HAP-1 (cell line): ENCODE measurements around the gene ZMYND8.
"Not testable (repeated sequence)": the region's sequence is repeated elsewhere in the genome, so short reads cannot be mapped to it uniquely, and the experiment has no call there.

Source experiments
- DNase-seq, 2 experiments: peaks; one replicate each; pipeline ENCODE4 v3.0.0-alpha.2; 2016 to 2020; ENCODE audit warnings: low spot score in 2 of 2
- H3K27me3 ChIP-seq: fragments of 250-450 bp; sonication (Bioruptor Pico); 2 replicates; pipeline ENCODE4 v1.5.1; 2020; ENCODE audit warnings: low read depth, mild to moderate bottlenecking, moderate library complexity
- H3K36me3 ChIP-seq: fragments of 250-450 bp; sonication (Bioruptor Pico); replicated peaks from 2 replicates; pipeline ENCODE4 v1.5.1; 2020; ENCODE audit warnings: mild to moderate bottlenecking
- H3K4me1 ChIP-seq: fragments of 250-450 bp; sonication (Bioruptor Pico); 2 replicates; pipeline ENCODE4 v1.5.1; 2020; ENCODE audit warnings: mild to moderate bottlenecking
- H3K4me3 ChIP-seq: fragments of 250-450 bp; sonication (Bioruptor Pico); 2 replicates; pipeline ENCODE4 v1.5.1; 2020; ENCODE audit warnings: mild to moderate bottlenecking, moderate library complexity
- H3K9me3 ChIP-seq: fragments of 250-450 bp; sonication (Bioruptor Pico); 2 replicates; pipeline ENCODE4 v1.5.1; 2020; ENCODE audit warnings: mild to moderate bottlenecking, moderate library complexity
- in situ Hi-C: fragments of 300-500 bp; cut with MboI; formaldehyde crosslinking; loops from 3 replicates; pipeline ENCODE4 v1.14.3; 2020; ENCODE audit warnings: low sequenced_read_pairs, inconsistent platforms, mixed read lengths

Gene ZMYND8

DNA sequence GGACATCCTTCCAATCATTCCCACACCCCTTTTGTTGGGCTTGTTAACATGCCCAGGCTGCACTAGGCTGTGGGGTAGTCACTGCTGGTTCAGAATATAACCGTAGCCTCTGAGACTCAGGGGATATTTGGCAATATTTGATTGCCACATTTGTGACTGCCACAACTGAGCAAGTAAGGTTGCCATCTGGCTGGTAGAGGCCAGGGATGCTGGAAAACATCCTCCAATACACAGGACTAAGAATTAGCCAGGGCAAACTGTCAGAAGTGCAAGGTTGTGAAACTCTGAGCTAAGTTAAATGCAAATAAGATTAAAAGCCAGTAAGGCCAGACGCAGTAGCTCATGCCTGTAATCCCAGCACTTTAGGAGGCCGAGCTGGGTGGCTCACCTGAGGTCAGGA lies 112.0 kb downstream of the ZMYND8 start:
- no peaks in the 10 kb centered on the region for H3K9me3 ChIP-seq
- peaks cover 65% of the 10 kb centered on the region for H3K36me3 ChIP-seq
- in situ Hi-C loops, result no loop called here
- H3K4me3 ChIP-seq, result no peak overlapping the region
- DNase-seq, result no peak
- no peaks in the 10 kb centered on the region for H3K4me1 ChIP-seq
- no peaks in the 10 kb centered on the region for H3K27me3 ChIP-seq

DNA sequence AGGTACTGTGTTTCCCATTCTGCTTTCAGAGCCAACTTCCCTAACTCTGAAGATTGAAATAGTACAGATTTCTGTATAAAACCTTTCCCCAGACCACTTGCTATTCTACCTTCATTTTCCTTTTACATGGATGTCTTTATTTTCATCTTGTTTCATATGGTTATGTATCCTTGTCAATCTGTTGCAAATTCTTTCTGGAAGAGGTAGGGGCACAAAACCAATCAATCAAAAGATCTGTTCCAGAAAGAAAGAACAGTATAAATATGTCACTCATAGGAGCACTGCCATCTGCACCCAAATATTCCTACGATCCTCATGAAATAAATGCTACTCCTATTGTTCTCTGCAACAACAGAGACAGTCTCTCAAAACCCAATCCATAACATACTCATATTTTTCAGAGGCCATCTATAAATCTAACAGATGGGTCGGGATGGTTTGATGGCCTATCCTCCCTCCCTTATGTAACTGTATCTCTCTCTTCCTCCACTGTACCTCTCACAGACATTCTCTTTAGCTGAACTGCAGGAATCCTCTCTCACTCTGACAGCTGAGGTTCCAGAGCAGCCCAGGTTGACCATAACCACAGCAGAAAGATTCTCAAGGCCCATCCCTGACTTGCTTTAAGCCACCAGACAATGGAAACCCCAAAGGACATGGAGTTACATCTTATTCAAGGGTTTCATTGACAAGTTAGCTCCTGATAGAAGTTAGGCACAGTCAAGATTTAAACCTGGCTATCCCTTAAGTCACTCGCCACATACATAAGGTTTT lies 112.8 kb downstream of the ZMYND8 start:
- Histone ChIP-seq H3K4me1 (no peaks in the 10 kb centered on the region), H3K9me3 (no peaks in the 10 kb centered on the region), H3K36me3 (peaks cover 67% of the 10 kb centered on the region), H3K4me3 (no peak overlapping the region), H3K27me3 (no peaks in the 10 kb centered on the region)
- no peak for DNase-seq
- in situ Hi-C loops, result no loop called here

DNA sequence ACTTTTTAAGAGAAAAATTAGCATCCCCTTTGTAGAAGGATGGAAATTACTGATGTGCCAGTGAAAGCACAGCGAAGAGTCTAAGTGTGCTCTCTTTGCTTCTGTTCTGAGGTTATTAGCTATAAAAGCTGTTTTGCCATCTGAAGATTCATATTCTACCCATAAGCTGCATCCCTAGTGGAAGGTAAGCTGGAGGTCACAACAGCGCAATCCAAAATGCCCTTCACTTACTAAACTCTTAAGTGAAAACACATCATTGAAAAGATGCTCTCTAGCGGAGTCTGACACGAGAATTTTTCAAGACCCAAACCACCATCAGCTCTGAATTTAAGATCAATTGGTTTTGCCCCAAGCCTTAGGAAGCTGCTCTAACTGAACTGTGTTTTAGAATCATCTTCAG lies 113.5 kb downstream of the ZMYND8 start:
- no peaks in the 10 kb centered on the region for H3K9me3 ChIP-seq
- H3K4me3 ChIP-seq, result no peak overlapping the region
- H3K27me3 ChIP-seq, result no peaks in the 10 kb centered on the region
- no peak for DNase-seq
- in situ Hi-C loops, result no loop called here
- H3K36me3 ChIP-seq, result peaks cover 67% of the 10 kb centered on the region
- H3K4me1 ChIP-seq, result no peaks in the 10 kb centered on the region

DNA sequence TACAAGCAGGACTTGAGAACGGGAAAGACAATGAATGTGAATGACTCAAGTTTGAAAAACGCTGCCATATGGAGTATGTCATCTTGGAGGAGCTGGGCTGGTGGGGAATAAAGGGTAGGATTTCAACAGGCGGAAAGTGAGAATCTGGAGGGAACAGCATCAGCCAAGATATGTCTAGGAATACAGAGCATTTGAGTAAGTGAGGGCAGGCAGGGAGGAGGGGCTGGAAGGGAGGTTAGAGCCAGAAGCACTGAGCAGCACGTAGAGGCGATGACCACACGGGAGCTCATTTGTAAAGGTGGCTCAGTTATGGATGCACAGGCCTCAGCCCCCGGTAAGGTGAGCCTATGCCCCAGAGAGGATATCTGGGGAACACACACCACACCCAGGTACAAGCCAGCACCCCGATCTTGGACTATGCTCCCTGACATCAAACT lies 115.1 kb downstream of the ZMYND8 start:
- in situ Hi-C loops, result no loop called here
- DNase-seq, result no peak
- Histone ChIP-seq H3K4me1 (no peaks in the 10 kb centered on the region), H3K36me3 (peaks cover 65% of the 10 kb centered on the region), H3K9me3 (no peaks in the 10 kb centered on the region), H3K27me3 (no peaks in the 10 kb centered on the region), H3K4me3 (no peak overlapping the region)

DNA sequence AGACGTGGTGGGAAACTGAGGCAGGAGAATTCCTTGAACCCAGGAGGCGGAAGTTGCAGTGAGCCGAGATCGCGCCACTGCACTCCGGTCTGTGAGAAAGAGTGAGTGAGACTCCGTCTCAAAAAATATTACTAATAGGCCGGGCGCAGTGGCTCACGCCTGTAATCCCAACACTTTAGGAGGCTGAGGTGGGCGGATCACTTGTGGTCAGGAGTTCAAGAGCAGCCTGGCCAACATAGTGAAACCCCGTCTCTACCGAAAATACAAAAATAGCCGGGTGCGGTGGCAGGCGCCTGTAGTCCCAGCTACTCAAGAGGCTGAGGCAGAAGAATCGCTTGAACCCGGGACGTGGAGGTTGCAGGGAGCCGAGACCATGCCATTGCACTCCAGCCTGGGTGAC lies 116.4 kb downstream of the ZMYND8 start:
- DNase-seq, H3K4me3 ChIP-seq, in situ Hi-C loops, H3K9me3 ChIP-seq, H3K27me3 ChIP-seq, H3K4me1 ChIP-seq: not testable (repeated sequence)
- H3K36me3 ChIP-seq, result peaks cover 63% of the 10 kb centered on the region

DNA sequence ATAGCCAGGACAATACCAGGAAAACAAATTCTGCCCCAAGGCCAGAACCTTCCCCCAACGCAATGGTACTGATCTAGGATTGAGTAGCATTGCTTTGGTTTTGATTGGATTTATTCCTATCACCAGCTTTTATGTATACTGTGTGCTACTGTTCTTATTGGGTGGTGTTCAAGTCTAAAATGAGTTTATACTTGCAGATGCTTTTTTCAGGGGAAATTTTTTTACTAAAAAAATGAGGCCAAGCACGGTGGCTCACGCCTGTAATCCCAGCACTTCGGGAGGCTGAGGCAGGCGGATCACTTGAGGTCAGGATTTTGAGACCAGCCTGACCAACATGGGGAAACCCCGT lies 116.8 kb downstream of the ZMYND8 start:
- DNase-seq, result no peak
- H3K4me3 ChIP-seq, result no peak overlapping the region
- in situ Hi-C loops, result no loop called here
- no peaks in the 10 kb centered on the region for H3K27me3 ChIP-seq
- H3K9me3 ChIP-seq, result no peaks in the 10 kb centered on the region
- H3K36me3 ChIP-seq, result peaks cover 63% of the 10 kb centered on the region
- no peaks in the 10 kb centered on the region for H3K4me1 ChIP-seq

DNA sequence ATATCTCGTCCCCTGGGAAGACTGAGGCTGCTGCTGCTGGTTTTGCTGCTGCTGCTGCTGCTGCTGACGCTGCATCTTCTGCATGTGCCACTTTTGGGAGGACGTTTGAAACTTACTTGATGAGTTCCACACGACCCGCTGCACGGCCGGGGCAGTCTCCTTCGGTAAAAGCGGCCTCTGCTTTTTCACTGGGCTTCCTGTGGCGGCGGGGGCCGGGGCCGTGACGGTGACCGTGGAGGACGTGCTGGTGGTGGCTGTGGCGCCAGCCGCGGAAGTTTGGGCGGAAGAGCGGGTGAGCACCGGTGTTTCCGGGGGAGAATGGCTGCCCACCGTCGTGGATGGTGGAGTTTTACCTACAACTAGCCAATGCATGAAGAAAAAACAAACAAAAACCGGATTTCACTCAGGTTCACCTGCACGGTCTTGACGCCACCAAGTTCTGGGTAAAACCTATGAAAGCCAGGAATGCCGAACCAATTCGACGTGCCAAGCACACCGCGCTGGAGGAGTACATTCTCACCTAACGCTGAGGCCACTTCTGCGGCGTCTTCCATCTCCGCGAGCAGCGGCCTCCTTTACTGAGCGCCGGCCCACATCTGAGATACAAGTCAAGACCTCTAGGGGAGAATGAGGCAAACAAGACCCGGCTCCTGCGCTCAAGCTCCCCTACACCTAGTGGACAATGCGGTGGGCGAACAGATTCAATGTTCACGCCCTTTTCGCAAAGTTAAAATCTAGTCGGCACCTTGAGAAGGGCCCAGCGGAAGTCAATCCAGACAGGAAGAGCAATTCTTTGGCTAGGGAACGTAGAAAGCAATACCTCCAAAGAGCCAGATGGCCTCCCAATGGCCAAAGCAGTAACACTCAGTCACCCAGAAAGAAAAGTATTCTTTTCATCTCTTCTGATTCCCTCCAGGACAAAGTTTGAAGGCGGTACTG lies 117.5 kb downstream of the ZMYND8 start:
- in situ Hi-C loops, result no loop called here
- Histone ChIP-seq H3K4me3 (no peak overlapping the region), H3K9me3 (no peaks in the 10 kb centered on the region), H3K27me3 (no peaks in the 10 kb centered on the region), H3K4me1 (no peaks in the 10 kb centered on the region), H3K36me3 (peaks cover 67% of the 10 kb centered on the region)
- no peak for DNase-seq

DNA sequence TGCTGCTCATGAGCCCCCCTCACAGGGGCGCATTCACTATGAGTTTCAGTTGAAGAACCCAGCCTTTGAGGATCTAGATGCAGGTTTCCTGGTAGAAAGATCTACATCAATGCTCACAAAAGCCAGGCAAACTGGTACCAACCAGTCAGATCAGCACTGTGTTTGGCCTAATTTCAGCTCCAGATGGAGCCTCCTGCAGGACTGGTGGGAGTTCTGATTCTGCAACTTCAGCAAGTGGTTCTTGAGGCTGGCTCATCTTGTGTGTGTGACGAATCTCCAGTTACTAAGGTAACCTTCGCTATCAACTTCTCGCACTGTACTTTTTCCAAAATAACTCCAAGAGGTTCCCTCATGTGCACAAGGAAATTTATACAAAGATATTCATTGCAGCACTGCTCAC lies 118.8 kb downstream of the ZMYND8 start:
- no peak for DNase-seq
- H3K4me3 ChIP-seq, result no peak overlapping the region
- in situ Hi-C loops, result no loop called here
- H3K27me3 ChIP-seq, result no peaks in the 10 kb centered on the region
- no peaks in the 10 kb centered on the region for H3K4me1 ChIP-seq
- peaks cover 73% of the 10 kb centered on the region for H3K36me3 ChIP-seq
- no peaks in the 10 kb centered on the region for H3K9me3 ChIP-seq

DNA sequence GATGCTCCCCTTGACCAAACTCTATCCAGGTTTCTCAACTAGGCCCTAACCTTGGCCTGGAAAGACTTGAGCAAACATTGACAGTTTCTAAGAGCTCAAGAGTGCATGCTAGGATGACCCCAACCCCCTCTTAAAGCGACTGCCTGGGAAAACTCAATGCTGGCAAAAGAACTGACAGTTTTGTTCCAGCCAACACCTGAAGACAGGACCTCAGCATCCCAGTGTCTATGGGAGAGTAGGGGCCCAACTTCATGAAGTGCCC lies 119.9 kb downstream of the ZMYND8 start:
- Histone ChIP-seq H3K9me3 (no peaks in the 10 kb centered on the region), H3K36me3 (peaks cover 76% of the 10 kb centered on the region), H3K27me3 (no peaks in the 10 kb centered on the region), H3K4me1 (no peaks in the 10 kb centered on the region), H3K4me3 (no peak overlapping the region)
- DNase-seq, result no peak
- in situ Hi-C loops, result no loop called here

DNA sequence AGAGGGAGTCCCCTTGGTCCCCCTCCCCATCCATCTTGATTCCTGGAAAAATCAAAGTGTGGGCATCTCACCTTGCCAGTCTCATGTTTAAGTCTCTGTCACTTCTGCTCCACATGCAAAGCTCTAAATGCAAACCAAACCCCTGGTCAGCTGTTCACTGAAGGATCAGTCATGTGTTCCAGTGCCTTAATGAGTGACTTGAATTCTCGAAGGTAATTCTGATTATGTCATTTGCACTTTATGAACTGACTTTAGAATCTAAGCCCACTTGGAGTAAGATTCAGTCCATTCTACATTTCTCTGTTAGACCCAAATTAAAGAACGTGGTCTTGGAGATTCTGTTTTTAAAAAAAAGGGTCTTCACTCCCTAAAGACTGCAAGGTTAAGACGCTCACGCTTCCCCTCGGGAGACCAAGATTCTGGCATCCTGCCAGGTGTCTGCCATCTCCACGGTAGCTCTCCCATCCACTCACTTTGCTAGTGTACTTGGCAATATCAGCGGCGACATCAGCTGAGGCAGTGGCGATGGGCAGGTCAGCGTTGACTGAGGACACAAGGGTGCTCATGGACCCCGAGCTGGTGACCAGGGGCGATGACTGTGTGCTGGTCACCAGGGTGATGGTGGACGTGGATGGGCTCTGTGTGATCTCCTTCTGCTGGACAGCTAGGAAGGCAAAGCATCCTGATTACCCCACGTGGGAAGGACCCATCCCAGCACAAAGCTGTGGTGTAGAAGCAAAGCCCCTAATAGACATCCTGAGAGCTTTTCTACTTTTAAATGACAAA lies 120.5 kb downstream of the ZMYND8 start:
- H3K4me3 ChIP-seq, result no peak overlapping the region
- peaks cover 82% of the 10 kb centered on the region for H3K36me3 ChIP-seq
- no peaks in the 10 kb centered on the region for H3K4me1 ChIP-seq
- DNase-seq, result no peak
- in situ Hi-C loops, result no loop called here
- H3K9me3 ChIP-seq, result no peaks in the 10 kb centered on the region
- no peaks in the 10 kb centered on the region for H3K27me3 ChIP-seq

DNA sequence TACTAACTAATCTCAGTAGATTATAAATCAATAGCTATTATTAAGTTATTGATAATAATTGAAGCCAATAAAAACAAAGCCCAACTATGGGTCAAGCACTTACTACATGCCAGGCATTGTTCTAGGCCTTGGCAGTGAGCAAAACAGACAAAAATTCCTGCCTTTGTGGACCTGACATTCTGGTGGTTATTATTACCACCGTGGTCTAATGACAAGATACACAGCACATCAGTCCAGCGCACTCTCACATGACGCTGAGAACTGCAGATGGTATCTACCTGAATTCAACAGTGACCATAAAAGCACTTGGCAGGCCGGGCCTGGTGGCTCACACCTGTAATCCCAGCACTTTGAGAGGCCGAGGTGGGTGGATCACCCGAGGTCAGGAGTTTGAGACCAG lies 121.4 kb downstream of the ZMYND8 start:
- H3K36me3 ChIP-seq, result peaks cover 86% of the 10 kb centered on the region
- no peaks in the 10 kb centered on the region for H3K4me1 ChIP-seq
- H3K4me3 ChIP-seq, result no peak overlapping the region
- in situ Hi-C loops, result no loop called here
- no peaks in the 10 kb centered on the region for H3K27me3 ChIP-seq
- no peaks in the 10 kb centered on the region for H3K9me3 ChIP-seq
- DNase-seq, result no peak

DNA sequence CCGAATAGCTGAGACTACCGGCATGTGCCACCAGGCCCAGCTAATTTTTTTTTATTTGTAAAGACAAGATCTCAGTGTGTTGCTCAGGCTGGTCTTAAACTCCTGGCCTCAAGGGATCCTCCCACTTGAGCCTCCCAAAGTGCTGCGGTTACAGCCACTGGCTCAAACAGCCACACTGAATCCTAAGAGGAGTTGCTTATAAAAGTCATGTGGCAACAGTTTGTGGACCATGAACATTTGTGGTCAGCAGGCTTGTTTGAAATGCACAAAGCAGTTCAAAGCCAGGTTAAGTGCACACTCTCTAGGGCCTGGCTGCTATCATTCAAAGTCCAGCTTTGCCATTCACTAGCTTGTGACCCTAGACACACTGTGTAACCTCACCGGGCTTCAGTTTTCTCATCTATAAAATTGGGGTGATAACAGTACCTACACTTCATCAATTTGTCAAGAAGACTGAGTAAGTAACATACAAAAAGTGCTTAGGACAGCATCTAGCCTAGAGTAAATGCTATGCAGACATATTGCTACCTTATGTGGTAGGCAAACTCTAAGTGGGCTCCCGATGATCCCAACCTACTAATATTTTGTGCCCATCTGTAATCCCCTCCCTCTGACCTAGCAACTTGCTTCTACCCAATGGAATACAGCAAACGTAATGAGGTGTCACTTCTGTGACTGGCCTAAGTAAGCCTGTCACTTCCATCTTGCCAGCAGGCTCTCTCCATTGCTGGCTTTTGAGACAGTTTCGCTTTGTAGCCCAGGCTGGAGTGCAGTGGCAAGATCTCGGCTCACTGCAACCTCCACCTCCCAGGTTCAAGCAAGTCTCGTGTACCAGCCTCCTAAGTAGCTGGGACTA lies 122.9 kb downstream of the ZMYND8 start:
- Histone ChIP-seq H3K4me1 (no peaks in the 10 kb centered on the region), H3K36me3 (peaks cover 87% of the 10 kb centered on the region), H3K4me3 (no peak overlapping the region), H3K27me3 (no peaks in the 10 kb centered on the region), H3K9me3 (no peaks in the 10 kb centered on the region)
- in situ Hi-C loops, result no loop called here
- no peak for DNase-seq

DNA sequence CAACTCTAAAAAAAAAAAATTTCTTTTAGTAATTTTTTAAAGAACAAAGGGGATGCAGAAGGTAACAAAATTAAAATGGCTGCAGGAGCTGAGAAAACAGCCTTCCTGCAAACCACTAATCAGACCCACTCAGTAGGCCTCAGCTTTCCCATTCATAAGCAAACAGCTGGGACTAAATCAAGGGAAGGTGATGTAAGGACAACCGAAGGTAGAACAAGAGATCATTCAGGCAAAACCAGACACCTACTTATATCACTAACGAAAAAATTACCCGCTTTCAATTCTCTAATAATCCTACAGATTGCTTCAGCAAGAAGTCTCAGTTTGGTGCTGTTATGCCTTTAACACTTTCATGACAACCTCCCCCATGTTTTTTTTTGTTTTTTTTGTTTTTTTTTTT lies 124.0 kb downstream of the ZMYND8 start:
- in situ Hi-C loops, result no loop called here
- Histone ChIP-seq H3K9me3 (no peaks in the 10 kb centered on the region), H3K4me1 (no peaks in the 10 kb centered on the region), H3K27me3 (no peaks in the 10 kb centered on the region), H3K36me3 (peaks cover 85% of the 10 kb centered on the region), H3K4me3 (no peak overlapping the region)
- DNase-seq, result no peak
